ENCODE data around the gene RGS7.
"Not testable (repeated sequence)": the region's sequence is repeated elsewhere in the genome, so short reads cannot be mapped to it uniquely, and the experiment has no call there.

Gene RGS7

GRCh38 chr1:241130881-241131280 is 226.1 kb downstream of the RGS7 start:
- no peak for DNase-seq

- no peak for DNase-seq
Measured at GRCh38 chr1:241129207-241129960, 227.6 kb downstream of the RGS7 start.

GRCh38 chr1:241125286-241125685 is 231.7 kb downstream of the RGS7 start:
- DNase-seq = no peak

- DNase-seq = no peak
Measured at GRCh38 chr1:241118049-241118448, 239.0 kb downstream of the RGS7 start.

GRCh38 chr1:241115784-241116183 is 241.2 kb downstream of the RGS7 start:
- no peak for DNase-seq

- DNase-seq = no peak
Measured at GRCh38 chr1:241114699-241115233, 242.2 kb downstream of the RGS7 start.

- no peak for DNase-seq
Measured at GRCh38 chr1:241113557-241113956, 243.4 kb downstream of the RGS7 start.

- DNase-seq = no peak
Measured at GRCh38 chr1:241109039-241109438, 248.0 kb downstream of the RGS7 start.

- DNase-seq = no peak
Measured at GRCh38 chr1:241105147-241105546, 251.9 kb downstream of the RGS7 start.

- DNase-seq = no peak
Measured at GRCh38 chr1:241102664-241103063, 254.3 kb downstream of the RGS7 start.

- no peak for DNase-seq
Measured at GRCh38 chr1:241101622-241102021, 255.4 kb downstream of the RGS7 start.

GRCh38 chr1:241097479-241097878 is 259.5 kb downstream of the RGS7 start:
- no peak for DNase-seq

- DNase-seq = no peak
Measured at GRCh38 chr1:241096982-241097381, 260.0 kb downstream of the RGS7 start.

GRCh38 chr1:241095847-241096246 is 261.2 kb downstream of the RGS7 start:
- no peak for DNase-seq

- DNase-seq = no peak
Measured at GRCh38 chr1:241090798-241091197, 266.2 kb downstream of the RGS7 start.

GRCh38 chr1:241089066-241089465 is 267.9 kb downstream of the RGS7 start:
- DNase-seq = not testable (repeated sequence)

- not testable (repeated sequence) for DNase-seq
Measured at GRCh38 chr1:241088075-241088474, 268.9 kb downstream of the RGS7 start.

GRCh38 chr1:241086686-241087085 is 270.3 kb downstream of the RGS7 start:
- no peak for DNase-seq

- DNase-seq = no peak
Measured at GRCh38 chr1:241083285-241083684, 273.7 kb downstream of the RGS7 start.

- no peak for DNase-seq
Measured at GRCh38 chr1:241081473-241081872, 275.5 kb downstream of the RGS7 start.

GRCh38 chr1:241079459-241079858 is 277.5 kb downstream of the RGS7 start:
- no peak for DNase-seq

GRCh38 chr1:241079047-241079446 is 278.0 kb downstream of the RGS7 start:
- DNase-seq = no peak

GRCh38 chr1:241077386-241078147 is 279.4 kb downstream of the RGS7 start:
- DNase-seq = no peak

- DNase-seq = no peak
Measured at GRCh38 chr1:241074507-241074906, 282.5 kb downstream of the RGS7 start.
